NCI-H2107 (cell line): ENCODE results near the gene RUNDC3A.
"Not testable (repeated sequence)": the region's sequence is repeated elsewhere in the genome, so short reads cannot be mapped to it uniquely, and the experiment has no call there.

Experiments used
- DNase-seq: peaks from one replicate; lab custom pipeline; 2025; lab: John Stamatoyannopoulos, UW

RUNDC3A gene

GRCh38 chr17:44343510-44344209 lies 35.3 kb downstream of the RUNDC3A start:
- no peak for DNase-seq

DNA sequence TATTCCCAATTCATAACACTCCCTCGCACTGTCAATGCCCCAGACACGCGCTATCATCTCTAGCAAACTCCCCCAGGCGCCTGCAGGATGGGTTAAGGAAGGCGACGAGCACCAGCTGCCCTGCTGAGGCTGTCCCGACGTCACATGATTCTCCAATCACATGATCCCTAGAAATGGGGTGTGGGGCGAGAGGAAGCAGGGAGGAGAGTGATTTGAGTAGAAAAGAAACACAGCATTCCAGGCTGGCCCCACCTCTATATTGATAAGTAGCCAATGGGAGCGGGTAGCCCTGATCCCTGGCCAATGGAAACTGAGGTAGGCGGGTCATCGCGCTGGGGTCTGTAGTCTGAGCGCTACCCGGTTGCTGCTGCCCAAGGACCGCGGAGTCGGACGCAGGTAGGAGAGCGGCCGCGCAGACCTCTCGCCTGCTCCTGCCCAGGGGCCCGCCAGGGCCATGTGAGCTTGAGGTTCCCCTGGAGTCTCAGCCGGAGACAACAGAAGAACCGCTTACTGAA lies 36.6 kb downstream of the RUNDC3A start, which contains the start of gene GRN:
Gene GRN (plus strand): TSS at position 364 of the 515 bp plus-strand sequence. CDS start 3,863 bp downstream, outside the sequence.
- peak; percentile 94 for DNase-seq

DNA sequence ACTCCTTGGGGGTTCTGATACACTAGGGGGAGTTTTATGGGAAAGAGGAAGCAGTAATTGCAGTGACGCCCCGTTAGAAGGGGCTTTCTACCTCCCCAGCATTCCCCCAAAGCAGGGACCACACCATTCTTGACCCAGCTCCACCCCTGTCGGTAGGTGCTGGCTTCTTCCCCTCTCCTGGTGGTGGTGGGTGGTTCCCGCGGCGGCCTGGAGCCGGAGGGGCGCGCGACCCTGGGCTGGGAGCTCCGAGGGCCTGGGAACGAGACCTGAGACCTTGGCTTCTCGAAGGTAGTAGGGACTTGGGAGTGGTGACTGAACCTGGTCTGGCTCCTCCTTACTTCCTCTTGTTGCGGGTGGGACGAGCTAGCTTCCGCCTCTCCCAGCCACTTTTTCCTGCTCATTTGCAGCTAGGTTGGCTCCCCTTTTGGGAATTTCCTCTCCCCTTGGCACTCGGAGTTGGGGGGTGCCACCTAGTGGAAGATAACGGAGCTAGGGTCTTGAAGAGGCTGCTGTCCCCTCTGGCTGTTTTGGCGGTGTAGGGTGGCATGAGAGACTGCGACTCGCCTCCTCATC lies 37.1 kb downstream of the RUNDC3A start:
- DNase-seq: peak; percentile 47

- no peak for DNase-seq
Observed at GRCh38 chr17:44346064-44346844, 37.9 kb downstream of the RUNDC3A start.

GRCh38 chr17:44347206-44348055 lies 39.0 kb downstream of the RUNDC3A start:
- not testable (repeated sequence) for DNase-seq

GRCh38 chr17:44348234-44348987 lies 40.0 kb downstream of the RUNDC3A start:
- no peak for DNase-seq

DNA sequence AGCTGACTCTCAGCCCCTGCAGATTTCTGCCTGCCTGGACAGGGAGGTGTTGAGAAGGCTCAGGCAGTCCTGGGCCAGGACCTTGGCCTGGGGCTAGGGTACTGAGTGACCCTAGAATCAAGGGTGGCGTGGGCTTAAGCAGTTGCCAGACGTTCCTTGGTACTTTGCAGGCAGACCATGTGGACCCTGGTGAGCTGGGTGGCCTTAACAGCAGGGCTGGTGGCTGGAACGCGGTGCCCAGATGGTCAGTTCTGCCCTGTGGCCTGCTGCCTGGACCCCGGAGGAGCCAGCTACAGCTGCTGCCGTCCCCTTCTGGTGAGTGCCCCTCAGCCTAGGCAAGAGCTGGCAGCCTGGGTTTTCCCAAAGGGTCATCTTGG lies 40.6 kb downstream of the RUNDC3A start:
- DNase-seq: no peak

- DNase-seq: no peak
Observed at GRCh38 chr17:44349553-44350070, 41.2 kb downstream of the RUNDC3A start.

DNA sequence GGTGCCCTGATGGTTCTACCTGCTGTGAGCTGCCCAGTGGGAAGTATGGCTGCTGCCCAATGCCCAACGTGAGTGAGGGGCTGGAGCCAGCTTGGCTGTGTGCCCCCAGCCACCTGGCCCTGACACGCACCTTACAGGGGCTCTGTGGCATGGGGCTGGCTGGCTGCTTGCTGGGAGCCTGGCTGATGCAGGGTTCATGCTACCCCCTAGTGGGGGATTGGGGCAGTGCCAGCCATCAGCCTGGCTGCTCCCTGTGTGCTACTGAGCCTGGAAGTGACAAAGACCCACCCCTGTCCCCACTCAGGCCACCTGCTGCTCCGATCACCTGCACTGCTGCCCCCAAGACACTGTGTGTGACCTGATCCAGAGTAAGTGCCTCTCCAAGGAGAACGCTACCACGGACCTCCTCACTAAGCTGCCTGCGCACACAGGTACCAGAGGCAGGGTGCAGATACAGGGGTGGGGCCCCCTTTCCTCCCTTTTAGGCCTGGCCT lies 42.4 kb downstream of the RUNDC3A start:
- DNase-seq: peak; percentile 28

DNA sequence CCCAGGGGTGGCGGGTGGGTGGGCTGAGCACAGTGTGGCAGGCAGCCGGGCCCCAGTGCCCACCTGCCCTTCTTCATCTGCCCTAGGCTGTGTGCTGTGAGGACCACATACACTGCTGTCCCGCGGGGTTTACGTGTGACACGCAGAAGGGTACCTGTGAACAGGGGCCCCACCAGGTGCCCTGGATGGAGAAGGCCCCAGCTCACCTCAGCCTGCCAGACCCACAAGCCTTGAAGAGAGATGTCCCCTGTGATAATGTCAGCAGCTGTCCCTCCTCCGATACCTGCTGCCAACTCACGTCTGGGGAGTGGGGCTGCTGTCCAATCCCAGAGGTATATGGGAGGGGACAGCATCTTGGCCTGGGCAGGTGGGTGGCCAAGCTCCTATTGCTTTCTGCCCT lies 43.1 kb downstream of the RUNDC3A start:
- DNase-seq: no peak

DNA sequence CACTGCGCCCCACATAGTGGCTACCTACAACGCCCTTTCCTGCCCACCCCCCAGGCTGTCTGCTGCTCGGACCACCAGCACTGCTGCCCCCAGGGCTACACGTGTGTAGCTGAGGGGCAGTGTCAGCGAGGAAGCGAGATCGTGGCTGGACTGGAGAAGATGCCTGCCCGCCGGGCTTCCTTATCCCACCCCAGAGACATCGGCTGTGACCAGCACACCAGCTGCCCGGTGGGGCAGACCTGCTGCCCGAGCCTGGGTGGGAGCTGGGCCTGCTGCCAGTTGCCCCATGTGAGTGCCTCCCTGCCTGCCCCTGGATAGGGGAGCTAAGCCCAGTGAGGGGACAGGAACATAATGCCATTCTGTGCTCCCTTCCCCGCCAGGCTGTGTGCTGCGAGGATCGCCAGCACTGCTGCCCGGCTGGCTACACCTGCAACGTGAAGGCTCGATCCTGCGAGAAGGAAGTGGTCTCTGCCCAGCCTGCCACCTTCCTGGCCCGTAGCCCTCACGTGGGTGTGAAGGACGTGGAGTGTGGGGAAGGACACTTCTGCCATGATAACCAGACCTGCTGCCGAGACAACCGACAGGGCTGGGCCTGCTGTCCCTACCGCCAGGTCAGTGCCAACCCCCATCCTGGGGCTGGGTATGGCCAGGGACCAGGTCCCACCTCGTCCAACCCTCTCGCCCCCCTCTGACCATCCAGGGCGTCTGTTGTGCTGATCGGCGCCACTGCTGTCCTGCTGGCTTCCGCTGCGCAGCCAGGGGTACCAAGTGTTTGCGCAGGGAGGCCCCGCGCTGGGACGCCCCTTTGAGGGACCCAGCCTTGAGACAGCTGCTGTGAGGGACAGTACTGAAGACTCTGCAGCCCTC lies 43.8 kb downstream of the RUNDC3A start:
- DNase-seq: no peak

- DNase-seq: no peak
Observed at GRCh38 chr17:44352828-44353671, 44.6 kb downstream of the RUNDC3A start.

GRCh38 chr17:44353672-44354331 lies 45.4 kb downstream of the RUNDC3A start:
- no peak for DNase-seq

DNA sequence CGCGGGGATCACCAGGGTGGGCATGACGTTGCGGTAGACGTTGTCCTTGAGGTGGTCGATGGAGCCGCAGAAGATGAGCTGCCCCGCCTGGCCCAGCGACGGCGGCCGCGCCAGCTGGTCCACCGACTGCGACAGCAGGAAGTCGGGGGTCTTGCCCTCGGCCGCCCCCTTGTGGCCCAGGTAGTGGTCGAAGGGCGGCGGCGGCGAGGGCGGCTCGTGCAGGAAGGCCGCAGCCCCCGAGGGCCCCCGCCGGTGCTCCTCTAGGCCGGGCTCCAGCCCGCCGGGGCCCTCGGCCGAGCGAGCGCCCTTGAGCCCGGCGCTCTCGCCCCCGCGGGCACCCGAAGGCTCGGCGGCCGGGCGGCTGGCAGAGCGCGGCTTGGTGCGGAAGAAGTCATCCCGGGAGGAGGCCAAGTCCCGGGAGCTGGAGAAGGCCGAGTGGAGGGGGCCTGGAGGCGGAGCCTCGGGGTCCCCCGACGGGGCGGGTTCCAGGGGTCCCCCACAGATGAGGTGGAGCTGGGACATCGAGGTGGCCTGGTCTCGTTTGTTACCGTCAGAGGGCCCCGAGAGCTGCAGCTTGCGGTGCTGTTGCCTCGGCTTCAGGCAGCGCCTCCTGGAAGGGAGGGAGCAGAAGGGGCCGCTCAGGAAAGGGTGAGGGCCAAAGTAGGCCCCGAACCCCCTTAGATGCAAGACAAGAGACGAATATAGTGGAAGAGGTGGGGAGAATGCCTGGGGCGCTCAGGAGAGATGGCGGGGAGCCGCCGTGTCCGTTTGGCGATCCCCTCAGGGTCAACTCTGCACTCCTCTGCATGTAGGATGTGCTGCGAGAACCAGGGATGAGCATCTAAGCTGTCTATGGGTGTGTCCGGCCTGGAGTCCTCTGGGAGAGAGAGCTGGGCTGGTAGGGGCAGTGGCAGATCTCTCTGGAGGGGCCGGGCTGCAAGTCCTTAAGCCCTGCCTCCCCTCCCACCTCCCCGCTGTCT lies 46.5 kb downstream of the RUNDC3A start:
- no peak for DNase-seq

GRCh38 chr17:44355642-44356099 lies 47.3 kb downstream of the RUNDC3A start:
- no peak for DNase-seq

DNA sequence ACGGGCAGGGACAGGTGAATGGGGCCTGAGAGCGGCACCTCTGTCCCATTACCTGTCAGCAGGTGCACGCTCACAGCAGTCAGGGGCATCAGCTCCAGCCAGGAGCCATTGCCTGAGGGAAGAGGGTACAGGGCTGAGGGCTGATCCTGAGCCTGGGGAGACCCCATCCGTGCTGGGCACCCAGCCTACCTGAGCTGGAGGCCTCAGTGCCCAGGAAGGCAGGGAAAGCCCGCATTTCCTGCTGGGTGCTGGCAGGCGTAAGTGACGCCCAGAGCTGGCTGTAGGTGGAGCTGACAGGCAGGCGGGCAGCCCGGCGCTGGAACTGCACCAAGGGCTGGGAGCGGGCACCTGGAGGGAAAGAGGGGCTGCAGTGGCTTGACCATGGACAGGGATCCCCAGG lies 47.8 kb downstream of the RUNDC3A start:
- DNase-seq: no peak

- DNase-seq: no peak
Observed at GRCh38 chr17:44358066-44358465, 49.7 kb downstream of the RUNDC3A start.
